Stimulated activated CD8-positive, alpha-beta memory T cell treated with anti-CD3 and anti-CD28 coated beads, Interleukin-7, amount 100 ng/mL, for 48 hours (primary cell): ENCODE results near the gene INSR.

ENCODE experiments used
- DNase-seq, 2 donors: peaks; one replicate each; pipeline ENCODE4 v3.0.0-alpha.2; 2020; ENCODE audit warnings: low read depth in 1 of 2; ENCODE audit errors: extremely low read depth in 1 of 2

Gene INSR

GRCh38 chr19:7297742-7298141 lies 3.5 kb upstream of the INSR start:
- no peak for DNase-seq

DNA sequence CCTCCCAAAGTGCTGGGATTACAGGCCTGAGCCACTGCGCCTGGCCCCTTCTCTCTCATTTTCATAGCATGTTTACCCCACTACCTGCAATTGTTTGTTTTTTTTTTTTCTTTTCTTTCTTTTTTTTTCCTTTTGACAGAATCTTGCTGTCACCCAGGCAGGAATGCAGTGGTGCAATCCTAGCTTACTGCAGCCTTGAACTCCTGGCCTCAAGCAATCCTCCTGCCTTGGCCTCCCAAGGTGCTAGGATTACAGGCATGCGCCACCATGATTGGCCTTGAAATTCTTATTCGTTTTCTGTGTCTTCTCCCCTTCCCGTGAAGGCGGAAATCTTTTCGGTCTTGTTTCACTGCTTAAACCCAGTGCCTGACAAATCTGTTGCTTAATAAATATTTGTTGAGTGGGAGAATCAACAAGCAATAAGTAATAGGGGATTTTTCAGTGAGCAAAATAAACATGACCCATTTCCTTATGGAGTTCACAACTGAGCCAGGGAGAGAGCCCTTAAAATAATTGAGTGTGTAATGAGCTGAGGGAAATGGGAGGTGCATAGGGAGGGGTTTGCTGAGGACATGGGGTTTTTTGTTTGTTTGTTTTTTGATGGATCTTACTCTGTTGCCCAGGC lies 1.8 kb upstream of the INSR start:
- DNase-seq: no peak

DNA sequence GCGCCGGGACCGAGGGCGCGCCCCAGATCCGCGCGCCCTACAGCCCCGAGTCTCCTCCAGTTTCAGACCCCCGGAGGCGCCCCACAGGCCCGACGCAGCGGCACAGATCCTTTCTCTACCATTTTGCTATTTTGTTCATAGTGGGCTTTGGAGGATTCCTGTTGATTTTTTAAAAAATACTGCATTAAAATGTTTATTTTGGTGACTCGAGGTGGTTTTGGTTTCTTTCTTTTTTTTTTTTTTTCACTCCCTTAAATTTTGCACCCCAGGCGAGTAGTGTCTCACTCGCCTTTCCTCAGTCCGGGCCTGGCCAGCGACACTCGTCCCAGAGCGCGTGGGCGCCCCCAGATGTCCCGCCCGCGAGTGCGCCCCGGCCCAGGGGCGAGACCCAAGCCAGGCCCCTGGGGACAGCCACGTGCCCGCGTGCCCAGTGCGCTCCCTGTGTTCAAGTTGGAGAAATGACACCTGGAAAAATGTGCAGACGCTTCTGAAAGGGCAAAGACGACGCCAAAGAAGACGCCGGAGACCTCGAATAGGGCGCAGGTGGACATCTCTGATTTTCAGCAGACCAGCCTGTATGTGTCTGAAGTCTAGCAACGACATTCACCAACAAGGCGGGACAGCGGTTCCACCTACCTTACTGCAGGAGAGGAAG lies 471 bp upstream of the INSR start:
- DNase-seq: no peak

DNA sequence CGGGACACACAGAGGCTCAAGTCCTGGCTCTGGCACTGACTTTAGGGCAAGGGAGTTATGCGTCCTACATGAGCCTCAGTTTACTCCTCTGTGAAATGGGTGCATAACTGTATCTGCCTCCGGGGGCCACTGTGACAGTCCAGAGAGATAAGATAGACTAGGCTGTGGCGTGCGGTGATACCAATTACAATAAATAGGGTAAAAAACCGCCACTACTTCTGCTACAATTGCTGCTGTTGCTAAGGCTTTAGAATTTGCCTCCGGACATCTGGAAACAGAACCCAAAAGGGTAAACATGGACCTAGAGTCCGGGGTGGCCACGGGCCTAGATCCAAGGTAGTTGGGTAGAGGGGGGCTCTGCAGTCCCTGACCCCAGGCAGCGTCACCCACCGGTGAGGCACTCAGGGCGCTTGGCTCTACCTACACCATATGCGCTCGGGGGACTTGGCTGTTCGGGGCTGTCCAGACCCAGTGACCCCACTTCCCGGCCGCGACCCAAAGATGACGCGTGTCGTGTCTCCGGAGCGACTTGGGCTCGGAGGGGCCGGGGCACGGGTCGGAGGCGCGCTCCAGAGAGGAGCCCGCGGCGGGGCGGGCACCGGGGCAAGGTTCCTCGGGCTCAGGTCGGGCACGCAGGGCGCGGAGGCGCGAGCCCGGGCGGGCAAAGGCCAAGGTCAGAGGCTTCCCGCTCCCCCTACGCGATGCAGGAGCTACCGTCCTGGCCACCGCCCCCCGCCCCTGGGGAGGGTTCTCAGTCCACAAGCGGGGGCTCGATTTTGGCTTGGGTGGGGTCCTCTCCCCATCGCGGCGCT lies 1.1 kb downstream of the INSR start:
- DNase-seq: no peak

- DNase-seq: no peak
Observed at GRCh38 chr19:7292352-7292949, 1.8 kb downstream of the INSR start.

DNA sequence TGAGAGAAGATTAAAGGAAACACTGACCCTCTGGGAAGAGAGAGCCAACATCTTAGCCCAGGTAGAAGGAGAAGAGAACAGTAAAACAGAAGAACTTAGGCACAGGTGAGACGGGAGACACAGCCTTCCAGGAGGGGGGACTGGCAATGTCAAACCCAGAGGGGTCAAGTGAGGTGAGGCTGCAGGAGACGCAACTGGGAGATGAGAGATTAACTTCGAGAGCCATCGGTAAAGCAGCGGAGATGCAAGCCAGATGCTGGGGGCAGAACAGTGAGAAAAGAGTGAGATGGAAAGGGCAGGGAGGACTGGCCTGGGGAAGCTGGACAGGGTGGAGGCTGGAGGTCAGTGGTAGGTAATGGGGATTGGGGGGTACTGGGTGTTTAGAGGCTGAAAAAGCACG lies 5.2 kb downstream of the INSR start:
- no peak for DNase-seq

DNA sequence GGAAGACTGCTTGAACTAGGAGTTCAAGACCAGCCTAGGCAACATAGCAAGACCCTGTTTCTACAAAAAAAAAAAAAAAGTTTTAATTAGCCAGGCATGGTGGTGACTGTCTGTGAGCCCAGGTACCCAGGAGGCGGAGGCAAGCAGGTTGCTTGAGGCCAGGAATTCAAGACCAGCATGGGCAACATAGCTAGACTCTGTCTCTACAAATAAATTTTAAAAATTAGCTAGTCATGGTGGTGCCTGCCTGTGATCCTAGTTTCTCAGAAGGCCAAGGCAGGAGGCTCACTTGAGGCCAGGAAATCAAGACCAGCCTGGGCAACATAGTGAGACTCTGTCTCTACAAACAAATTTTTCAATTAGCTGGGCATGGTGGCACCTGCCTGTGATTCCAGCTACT lies 6.1 kb downstream of the INSR start:
- no peak for DNase-seq

GRCh38 chr19:7287722-7288121 lies 6.5 kb downstream of the INSR start:
- DNase-seq: no peak

GRCh38 chr19:7280940-7281666 lies 13.1 kb downstream of the INSR start:
- no peak for DNase-seq

- no peak for DNase-seq
Observed at GRCh38 chr19:7272856-7273578, 21.2 kb downstream of the INSR start.

DNA sequence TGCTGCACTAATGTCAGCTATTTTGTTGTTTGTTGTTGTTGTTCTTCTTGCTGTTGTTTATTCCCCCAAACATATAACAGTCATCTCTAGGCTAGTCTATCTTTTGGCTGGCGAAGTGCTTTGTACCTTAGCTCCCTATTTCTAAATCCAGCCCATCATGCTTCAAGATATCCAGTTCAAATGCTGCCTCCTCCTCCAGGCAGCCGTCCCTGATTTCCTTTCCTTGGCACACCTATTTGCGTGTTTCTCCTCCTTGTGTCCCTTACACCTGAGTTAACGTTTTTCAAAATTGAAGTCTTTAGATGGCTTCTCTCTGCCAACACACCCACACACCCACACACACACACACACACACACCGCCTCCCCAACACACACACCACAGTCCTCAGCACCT lies 25.5 kb downstream of the INSR start:
- no peak for DNase-seq

DNA sequence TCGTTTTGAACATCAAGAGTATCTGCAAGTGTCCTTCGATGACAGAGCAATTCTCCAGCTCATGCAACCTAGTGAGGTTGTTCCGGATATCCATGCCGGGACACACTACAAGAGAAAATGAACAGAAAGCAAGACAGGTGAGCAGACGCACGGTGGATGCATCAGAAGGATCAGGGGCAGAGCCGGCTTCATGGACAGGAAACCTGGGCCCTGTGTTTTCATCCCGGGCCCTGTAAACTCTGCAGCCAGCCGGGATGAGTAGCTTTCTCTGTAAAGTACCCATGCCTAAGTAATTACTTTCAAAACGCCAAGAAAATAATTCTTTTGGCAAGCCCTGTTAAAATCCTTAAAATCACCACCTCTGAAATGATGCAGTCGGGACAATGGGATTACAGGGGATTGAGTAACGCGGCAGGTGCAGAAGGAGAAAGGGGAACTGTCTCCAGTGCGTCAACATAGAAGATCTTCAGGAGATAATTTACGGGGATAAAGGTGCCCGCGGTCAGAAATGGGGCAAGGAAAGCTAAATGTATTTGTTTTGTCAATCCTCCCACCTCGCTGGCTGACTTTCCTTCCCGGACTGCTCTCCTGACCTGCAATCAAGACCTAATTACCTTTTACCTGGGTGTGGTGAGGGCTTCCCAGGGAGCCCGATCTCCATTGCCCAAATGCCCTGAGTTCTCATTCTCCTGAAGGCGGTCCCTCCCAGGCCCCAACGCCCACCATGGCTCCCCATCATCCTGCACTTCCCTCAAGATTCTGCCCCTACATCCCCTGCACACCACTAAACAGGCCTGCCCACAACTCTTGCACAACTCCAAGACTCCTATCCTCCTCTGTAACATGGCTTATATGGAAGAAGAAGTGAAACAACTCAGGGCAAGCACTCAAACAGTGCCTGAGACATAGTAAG lies 26.2 kb downstream of the INSR start:
- no peak for DNase-seq

- no peak for DNase-seq
Observed at GRCh38 chr19:7266832-7267231, 27.4 kb downstream of the INSR start.

DNA sequence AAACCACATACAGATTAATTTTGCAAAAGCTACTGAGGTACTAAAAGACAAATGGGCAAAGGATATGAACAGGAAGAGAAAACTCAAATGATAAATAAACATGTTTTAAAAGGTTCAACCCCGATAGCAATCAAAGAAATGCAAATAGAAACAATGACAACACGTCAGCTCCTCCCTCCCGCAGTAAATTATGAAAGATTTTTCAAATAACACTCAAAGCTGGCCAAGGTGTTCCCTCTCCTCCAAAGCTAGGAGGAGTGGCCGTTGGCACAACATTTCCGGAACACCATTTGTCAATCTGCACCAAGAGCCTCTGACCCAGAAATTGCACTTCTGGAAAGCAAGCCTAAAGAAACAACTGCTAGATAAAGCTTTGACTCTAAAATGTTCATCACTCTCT lies 28.3 kb downstream of the INSR start:
- DNase-seq: no peak

DNA sequence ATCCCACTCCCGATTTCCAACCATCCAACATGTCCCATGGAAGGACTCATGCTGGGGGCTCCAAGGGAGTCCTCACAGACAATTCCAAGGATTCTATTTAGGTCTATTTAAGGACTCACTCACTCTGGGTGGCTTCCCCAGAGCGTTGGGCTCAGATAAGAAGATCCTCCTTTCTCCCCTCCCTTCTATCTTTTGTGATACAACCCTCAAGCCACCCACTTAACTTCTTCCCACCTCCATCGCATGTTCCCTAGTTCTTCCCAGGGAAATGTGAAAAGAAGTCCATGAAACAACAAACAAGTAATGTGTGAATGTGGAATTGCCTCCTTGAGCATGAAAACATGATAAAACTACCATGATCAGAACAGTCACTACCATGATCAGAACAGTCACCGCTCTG lies 29.4 kb downstream of the INSR start:
- no peak for DNase-seq

GRCh38 chr19:7263521-7263920 lies 30.7 kb downstream of the INSR start:
- DNase-seq: no peak

GRCh38 chr19:7263066-7263465 lies 31.1 kb downstream of the INSR start:
- DNase-seq: no peak

GRCh38 chr19:7262470-7262869 lies 31.7 kb downstream of the INSR start:
- DNase-seq: no peak

- no peak for DNase-seq
Observed at GRCh38 chr19:7260161-7260560, 34.1 kb downstream of the INSR start.
